ENCODE data around the gene NLRC3. TPM values are rescaled to one million over a fixed set of nuclear protein-coding genes. Genes with fewer than 3 reads are reported as not detected.

The NLRC3 gene
- total RNA-seq, 1 experiment from 2014 or later: not detected

DNA sequence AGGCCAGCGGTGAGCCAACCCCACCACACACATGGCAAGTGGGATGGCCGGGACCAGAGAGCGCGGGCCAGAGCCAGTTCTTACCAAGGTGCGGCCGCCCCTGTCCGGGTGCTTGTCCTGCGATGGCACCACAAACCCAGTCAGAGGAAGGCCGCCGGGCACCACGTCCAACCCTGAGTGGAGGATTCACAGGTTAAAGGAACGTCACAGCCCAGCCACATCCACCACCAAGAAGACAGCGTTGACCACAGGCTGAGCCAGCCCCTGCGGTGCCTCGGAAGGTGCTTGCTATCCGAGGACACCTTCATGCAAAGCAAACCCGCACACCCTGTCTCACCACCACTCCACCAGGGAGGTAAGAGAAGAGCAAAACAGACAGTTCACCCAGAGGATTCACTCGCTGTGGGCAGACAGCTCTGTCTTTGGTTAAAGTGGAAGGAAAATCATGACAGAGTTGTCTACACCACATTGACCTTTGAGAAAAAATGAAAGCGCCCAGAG is 18.4 kb upstream of the NLRC3 start:
- no peaks in the 10 kb centered on the region for H3K4me1 Mint-ChIP-seq (ENCODE audit: low read depth, unreplicated experiment)
- intact Hi-C loops (cut with micrococcal nuclease; ENCODE audit: unreplicated experiment): no loop called here
- Histone ChIP-seq H3K4me3 (ENCODE audit: low read depth, low read length) (no peak overlapping the region), H3K27me3 (replicated peaks; ENCODE audit: control insufficient read depth, insufficient read depth, low read length) (no peaks in the 10 kb centered on the region), H3K36me3 (ENCODE audit: control insufficient read depth, insufficient read depth, low read length) (no peaks in the 10 kb centered on the region), H3K9me3 (no peaks in the 10 kb centered on the region), H3K4me1 (no peaks in the 10 kb centered on the region)
- no peak overlapping the region for H3K27ac Mint-ChIP-seq (ENCODE audit: unreplicated experiment)
- no TSS peak for BruUV-seq (replicated peaks)
- H3K27me3 Mint-ChIP-seq (ENCODE audit: insufficient read depth, unreplicated experiment): no peaks in the 10 kb centered on the region
- no peak for DNase-seq
- ChIA-PET CTCF (interaction anchor here (0.8 kb wide), 1 partner anchor 45 kb away, joined by 3 read pairs; no protein-coding TSS in a partner anchor), POLR2A (no interaction called here)
- peaks cover 6% of the 10 kb centered on the region for H3K36me3 Mint-ChIP-seq (ENCODE audit: insufficient read depth, unreplicated experiment)
- no peak overlapping the region for H3K4me3 Mint-ChIP-seq (ENCODE audit: unreplicated experiment)
- no peaks in the 10 kb centered on the region for H3K9me3 Mint-ChIP-seq (ENCODE audit: unreplicated experiment)
- TF ChIP-seq, protein P1, sequence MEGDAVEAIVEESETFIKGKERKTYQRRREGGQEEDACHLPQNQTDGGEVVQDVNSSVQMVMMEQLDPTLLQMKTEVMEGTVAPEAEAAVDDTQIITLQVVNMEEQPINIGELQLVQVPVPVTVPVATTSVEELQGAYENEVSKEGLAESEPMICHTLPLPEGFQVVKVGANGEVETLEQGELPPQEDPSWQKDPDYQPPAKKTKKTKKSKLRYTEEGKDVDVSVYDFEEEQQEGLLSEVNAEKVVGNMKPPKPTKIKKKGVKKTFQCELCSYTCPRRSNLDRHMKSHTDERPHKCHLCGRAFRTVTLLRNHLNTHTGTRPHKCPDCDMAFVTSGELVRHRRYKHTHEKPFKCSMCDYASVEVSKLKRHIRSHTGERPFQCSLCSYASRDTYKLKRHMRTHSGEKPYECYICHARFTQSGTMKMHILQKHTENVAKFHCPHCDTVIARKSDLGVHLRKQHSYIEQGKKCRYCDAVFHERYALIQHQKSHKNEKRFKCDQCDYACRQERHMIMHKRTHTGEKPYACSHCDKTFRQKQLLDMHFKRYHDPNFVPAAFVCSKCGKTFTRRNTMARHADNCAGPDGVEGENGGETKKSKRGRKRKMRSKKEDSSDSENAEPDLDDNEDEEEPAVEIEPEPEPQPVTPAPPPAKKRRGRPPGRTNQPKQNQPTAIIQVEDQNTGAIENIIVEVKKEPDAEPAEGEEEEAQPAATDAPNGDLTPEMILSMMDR (IDR thresholded peaks at IDR 0.05; ENCODE audit: insufficient read depth in 1 of 2, low read depth in 1 of 2, low read length in 1 of 2, severe bottlenecking in 1 of 2, unreplicated experiment in 1 of 2): no peak

DNA sequence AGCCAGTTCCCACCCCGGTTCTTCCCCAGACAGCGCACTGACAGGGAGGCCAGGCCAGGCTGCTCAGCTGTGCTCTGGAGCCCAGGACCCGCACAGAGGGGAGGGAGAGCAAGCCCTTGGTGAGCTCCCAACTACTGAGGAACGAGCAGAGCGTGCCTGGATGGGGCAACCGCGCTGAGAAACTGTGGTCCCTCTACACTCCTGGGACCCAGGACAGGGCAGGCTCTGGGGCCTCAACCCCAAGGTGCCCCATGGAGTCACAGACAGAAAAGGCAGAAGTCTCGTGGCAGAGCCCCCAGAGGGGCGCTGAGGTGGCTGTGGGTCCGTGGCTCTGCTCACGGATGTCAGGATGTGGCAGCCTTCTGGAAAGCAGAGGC is 17.9 kb upstream of the NLRC3 start:
- H3K27me3 ChIP-seq (replicated peaks; ENCODE audit: control insufficient read depth, insufficient read depth, low read length): no peaks in the 10 kb centered on the region
- Mint-ChIP-seq H3K4me3 (ENCODE audit: unreplicated experiment) (no peak overlapping the region), H3K36me3 (ENCODE audit: insufficient read depth, unreplicated experiment) (peaks cover 6% of the 10 kb centered on the region), H3K4me1 (ENCODE audit: low read depth, unreplicated experiment) (no peaks in the 10 kb centered on the region), H3K27ac (ENCODE audit: unreplicated experiment) (no peak overlapping the region), H3K27me3 (ENCODE audit: insufficient read depth, unreplicated experiment) (no peaks in the 10 kb centered on the region), H3K9me3 (ENCODE audit: unreplicated experiment) (no peaks in the 10 kb centered on the region)
- TF ChIP-seq, protein P1 (IDR thresholded peaks at IDR 0.05; ENCODE audit: insufficient read depth in 1 of 2, low read depth in 1 of 2, low read length in 1 of 2, severe bottlenecking in 1 of 2, unreplicated experiment in 1 of 2): no peak
- no peak overlapping the region for H3K4me3 ChIP-seq (ENCODE audit: low read depth, low read length)
- no peaks in the 10 kb centered on the region for H3K4me1 ChIP-seq
- DNase-seq: no peak
- ChIA-PET POLR2A (no interaction called here), CTCF (interaction anchor here (0.8 kb wide), 1 partner anchor 45 kb away, joined by 3 read pairs; no protein-coding TSS in a partner anchor)
- no peaks in the 10 kb centered on the region; the same call in 1 of the 2 replicates for H3K36me3 ChIP-seq (ENCODE audit: control insufficient read depth, insufficient read depth, low read length)
- no peaks in the 10 kb centered on the region for H3K9me3 ChIP-seq
- intact Hi-C loops (cut with micrococcal nuclease; ENCODE audit: unreplicated experiment): no loop called here
- no TSS peak for BruUV-seq (replicated peaks)

DNA sequence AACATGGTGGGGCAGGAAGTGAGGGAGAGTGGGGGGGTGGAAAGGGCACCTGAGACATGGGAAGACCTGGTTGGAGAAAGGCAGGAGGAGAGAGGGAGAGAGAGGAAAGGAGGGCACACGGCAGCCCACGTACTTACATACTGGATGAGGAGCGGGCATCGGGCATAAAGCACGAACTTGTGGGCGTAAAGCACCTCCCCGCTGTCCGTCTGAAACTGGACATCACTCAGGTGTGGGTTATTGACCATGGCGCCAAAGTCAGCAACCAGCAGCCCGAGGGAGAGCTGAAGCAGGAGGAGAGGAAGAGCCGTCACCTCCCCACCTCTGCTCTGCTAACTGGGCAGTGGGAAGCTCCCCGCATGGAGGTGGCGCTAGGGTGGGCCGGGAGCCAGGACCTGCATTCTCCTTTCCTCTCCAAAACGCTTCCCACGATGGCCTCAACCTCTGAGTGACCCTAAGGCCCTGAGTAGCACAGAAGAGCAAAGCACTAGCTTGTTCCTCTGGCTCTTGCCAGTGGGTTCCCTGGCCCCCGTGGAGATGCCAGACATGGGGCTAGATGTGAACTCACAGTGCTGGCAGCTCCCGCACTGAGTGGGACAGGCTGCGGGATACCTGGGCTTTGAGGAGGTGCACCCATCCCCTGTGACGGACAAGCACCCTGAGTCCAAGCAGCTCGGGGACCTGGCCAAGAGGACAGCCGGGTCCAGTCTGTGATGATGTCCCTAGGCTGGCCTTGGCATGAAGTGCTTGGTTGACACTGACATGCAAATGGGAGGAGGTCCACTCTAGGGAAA is 17.3 kb upstream of the NLRC3 start:
- CTCF ChIA-PET: no interaction called here
- peaks cover 6% of the 10 kb centered on the region for H3K36me3 Mint-ChIP-seq (ENCODE audit: insufficient read depth, unreplicated experiment)
- no peaks in the 10 kb centered on the region; the same call in 1 of the 2 replicates for H3K36me3 ChIP-seq (ENCODE audit: control insufficient read depth, insufficient read depth, low read length)
- DNase-seq: no peak
- no peaks in the 10 kb centered on the region for H3K27me3 Mint-ChIP-seq (ENCODE audit: insufficient read depth, unreplicated experiment)
- TF ChIP-seq, protein P1 (IDR thresholded peaks at IDR 0.05; ENCODE audit: insufficient read depth in 1 of 2, low read depth in 1 of 2, low read length in 1 of 2, severe bottlenecking in 1 of 2, unreplicated experiment in 1 of 2): no peak
- no peak overlapping the region for H3K4me3 Mint-ChIP-seq (ENCODE audit: unreplicated experiment)
- H3K27me3 ChIP-seq (replicated peaks; ENCODE audit: control insufficient read depth, insufficient read depth, low read length): no peaks in the 10 kb centered on the region
- BruUV-seq (replicated peaks): no TSS peak
- no peaks in the 10 kb centered on the region for H3K9me3 Mint-ChIP-seq (ENCODE audit: unreplicated experiment)
- POLR2A ChIA-PET: no interaction called here
- no peaks in the 10 kb centered on the region for H3K4me1 Mint-ChIP-seq (ENCODE audit: low read depth, unreplicated experiment)
- H3K4me3 ChIP-seq (ENCODE audit: low read depth, low read length): no peak overlapping the region
- intact Hi-C loops (cut with micrococcal nuclease; ENCODE audit: unreplicated experiment): no loop called here
- H3K4me1 ChIP-seq: no peaks in the 10 kb centered on the region
- no peak overlapping the region for H3K27ac Mint-ChIP-seq (ENCODE audit: unreplicated experiment)
- no peaks in the 10 kb centered on the region for H3K9me3 ChIP-seq

All from Caco-2 (cell line).